Measurements from ENCODE around the gene NGF. TPM values are rescaled to one million over a fixed set of nuclear protein-coding genes. Genes with fewer than 3 reads are reported as not detected.

NGF gene
- total and polyA plus RNA-seq, 3 donors from 2014 or later: 0.63 to 3.3 (median 1.4) TPM

- DNase-seq: no peak
- Histone ChIP-seq H3K36me3 (ENCODE audit: low read depth, missing control alignments) (no peaks in the 10 kb centered on the region), H3K27ac (no peak overlapping the region), H3K9me3 (no peaks in the 10 kb centered on the region), H3K4me1 (no peaks in the 10 kb centered on the region), H3K4me3 (no peak overlapping the region), H3K27me3 (no peaks in the 10 kb centered on the region)
- WGBS, 2 donors: 84 to 87% methylated on average over 5 of the region's 5 CpGs
- intact Hi-C loops (cut with DNase I; ENCODE audit: low total_unique reads): no loop called here
- TF ChIP-seq POLR2A (IDR thresholded peaks at IDR 0.05) (no peak), CTCF (IDR thresholded peaks at IDR 0.05) (no peak)
These were observed 99.5 kb downstream of the NGF start for GRCh38 chr1:115238336-115239147.

- WGBS, 2 donors: 90 to 92% methylated on average over 5 of the region's 5 CpGs
- no peaks in the 10 kb centered on the region for H3K36me3 ChIP-seq (ENCODE audit: low read depth, missing control alignments)
- TF ChIP-seq POLR2A (IDR thresholded peaks at IDR 0.05) (no peak), CTCF (IDR thresholded peaks at IDR 0.05) (no peak)
- intact Hi-C loops (cut with DNase I; ENCODE audit: low total_unique reads): no loop called here
- H3K27me3 ChIP-seq: no peaks in the 10 kb centered on the region
- no peak for DNase-seq
- H3K27ac ChIP-seq: no peak overlapping the region
- no peak overlapping the region for H3K4me3 ChIP-seq
- no peaks in the 10 kb centered on the region for H3K4me1 ChIP-seq
- H3K9me3 ChIP-seq: no peaks in the 10 kb centered on the region
These were observed 100.5 kb downstream of the NGF start for GRCh38 chr1:115237507-115237906.

GRCh38 chr1:115237023-115237422 lies 101.0 kb downstream of the NGF start:
- no peak overlapping the region for H3K27ac ChIP-seq
- no peak for DNase-seq
- H3K4me3 ChIP-seq: no peak overlapping the region
- TF ChIP-seq POLR2A (IDR thresholded peaks at IDR 0.05): no peak
- TF ChIP-seq CTCF (IDR thresholded peaks at IDR 0.05): no peak
- 72 to 73% methylated on average over 4 of the region's 4 CpGs for WGBS, 2 donors
- H3K9me3 ChIP-seq: no peaks in the 10 kb centered on the region
- no peaks in the 10 kb centered on the region for H3K4me1 ChIP-seq
- intact Hi-C loops (cut with DNase I; ENCODE audit: low total_unique reads): no loop called here
- H3K27me3 ChIP-seq: no peaks in the 10 kb centered on the region
- no peaks in the 10 kb centered on the region for H3K36me3 ChIP-seq (ENCODE audit: low read depth, missing control alignments)

Other genes with a start within 250 kb of the NGF start
- 1 to 10 TPM; 1.0 to 1.2 TPM for gene TSPAN2, start 248.7 kb downstream of the NGF start, total RNA-seq
- 6.0 TPM for gene TSPAN2, start 248.7 kb downstream of the NGF start, polyA plus RNA-seq (ENCODE audit: insufficient read depth, low read depth, low replicate concordance)

Measured in testis (tissue), 3 donors.